GM19468 (cell line): ENCODE data around the gene C5AR2.
"Not testable (repeated sequence)": the region's sequence is repeated elsewhere in the genome, so short reads cannot be mapped to it uniquely, and the experiment has no call there.

Source experiments
- ATAC-seq: cut with Tn5 transposase; IDR thresholded peaks from one replicate; pipeline ENCODE4 v1.9.1; 2021; ENCODE audit warnings: mild to moderate bottlenecking, moderate library complexity, moderate number of reproducible peaks; ENCODE audit not compliant: unreplicated experiment; ENCODE audit errors: extremely low read depth

The C5AR2 gene

DNA sequence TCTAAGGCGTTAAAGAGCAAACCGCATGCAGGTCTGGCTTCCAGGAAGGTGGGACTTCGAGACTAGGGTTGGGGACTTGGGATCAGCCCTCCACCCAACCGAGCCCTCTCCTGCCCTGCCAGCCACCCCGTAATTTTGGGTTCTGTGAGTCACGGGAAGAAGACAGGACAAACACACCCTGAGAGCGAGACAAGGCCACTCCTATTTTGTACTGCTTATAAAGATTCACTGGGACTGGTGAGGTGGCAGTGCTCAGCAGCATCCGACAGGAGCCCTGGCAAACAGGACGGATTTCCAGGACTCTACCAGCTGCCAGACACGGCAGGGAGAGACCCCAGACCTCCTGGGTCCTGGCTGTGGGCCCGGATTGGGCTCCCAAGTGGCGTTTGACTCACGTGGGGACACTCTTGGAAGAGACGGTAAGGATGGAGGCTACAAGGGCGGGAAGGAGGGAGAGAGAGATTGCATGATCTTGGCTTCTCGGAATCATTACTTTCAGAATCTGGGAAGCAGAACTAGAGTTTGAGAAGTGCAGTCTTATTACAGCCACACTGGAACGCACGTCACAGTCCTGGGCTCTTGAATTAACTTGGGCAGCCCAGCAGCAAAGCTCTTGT lies at the start of gene C5AR2:
TSS of gene C5AR2 (plus strand) at position 245 of the 617 bp plus-strand sequence. CDS start 8,625 bp downstream, outside the sequence.
- ATAC-seq = no peak

DNA sequence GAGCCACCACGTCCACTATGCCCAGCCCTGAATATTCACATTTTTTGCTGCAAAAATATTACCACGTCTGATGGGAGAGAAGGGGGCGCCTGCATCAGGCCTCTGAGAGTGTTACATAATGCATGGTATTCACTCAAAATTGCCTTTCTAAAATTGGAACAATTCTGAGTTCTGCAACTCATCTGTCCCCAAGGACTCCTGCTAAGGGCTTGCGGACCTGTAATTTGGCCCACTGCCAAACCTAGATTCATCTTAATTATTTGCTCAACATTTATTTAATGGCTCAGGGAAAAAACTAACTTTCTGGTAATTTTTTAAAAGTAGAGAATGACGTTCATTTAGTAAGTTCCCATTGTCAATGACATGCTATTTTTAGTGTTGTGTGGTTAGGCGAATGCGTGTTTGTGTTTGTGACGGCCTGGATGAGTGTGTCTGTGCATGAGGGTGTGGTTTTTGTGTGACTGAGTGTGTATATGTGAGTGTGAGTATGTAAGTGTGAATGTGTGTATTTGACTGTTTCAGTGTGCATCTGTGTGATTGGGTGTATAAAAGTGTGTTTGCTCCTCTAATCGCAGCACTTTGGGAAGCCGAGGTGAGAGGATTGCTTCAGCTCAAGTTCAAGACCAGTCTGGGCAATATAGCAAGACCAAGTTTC lies 48.4 kb upstream of the C5AR2 start:
- no peak for ATAC-seq

DNA sequence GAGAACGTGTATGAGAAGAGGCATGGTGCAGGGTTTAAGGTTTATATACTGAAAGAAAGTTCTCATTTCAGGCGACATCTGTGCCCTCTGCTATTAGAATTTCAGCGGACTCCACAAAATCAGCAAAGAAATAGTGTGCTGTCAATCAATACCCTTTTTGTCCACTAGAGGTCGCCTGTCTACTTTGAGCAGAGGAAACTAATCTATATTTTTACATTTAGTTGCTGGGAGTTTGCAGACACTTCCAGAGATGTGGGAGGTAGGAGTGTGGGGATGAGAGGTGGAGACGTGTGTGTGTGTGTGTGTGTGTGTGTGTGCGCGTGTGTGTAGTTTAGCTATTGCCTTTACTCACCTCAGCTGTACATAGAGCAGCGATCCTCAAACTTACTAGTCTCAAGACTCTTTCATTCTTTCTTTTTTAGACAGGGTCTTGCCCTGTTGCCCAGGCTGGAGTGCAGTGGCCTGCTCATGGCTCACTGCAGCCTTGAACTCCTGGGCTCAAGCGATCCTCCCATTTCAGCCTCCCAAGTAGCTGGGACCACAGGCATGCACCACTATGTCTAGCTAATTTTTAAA lies 47.6 kb upstream of the C5AR2 start:
- ATAC-seq = no peak

DNA sequence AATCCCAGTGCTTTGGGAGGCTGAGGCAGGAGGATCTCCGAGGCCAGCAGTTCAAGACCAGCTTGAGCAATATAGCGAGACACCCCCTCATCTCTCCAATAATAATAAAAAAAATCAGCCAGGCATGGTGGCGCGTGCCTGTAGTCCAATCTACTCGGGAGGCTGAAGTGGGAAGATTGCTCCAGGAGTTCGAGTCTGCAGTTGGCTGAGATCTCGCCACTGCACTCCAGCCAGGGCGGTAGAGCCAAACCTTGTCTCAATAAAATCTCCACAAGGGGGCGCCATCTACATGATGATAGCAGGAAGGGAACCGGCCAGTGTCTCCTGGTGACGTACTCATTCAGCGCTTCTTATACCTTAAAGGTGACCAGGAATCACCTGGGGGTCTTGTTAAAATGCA lies 35.9 kb upstream of the C5AR2 start:
- ATAC-seq = no peak

DNA sequence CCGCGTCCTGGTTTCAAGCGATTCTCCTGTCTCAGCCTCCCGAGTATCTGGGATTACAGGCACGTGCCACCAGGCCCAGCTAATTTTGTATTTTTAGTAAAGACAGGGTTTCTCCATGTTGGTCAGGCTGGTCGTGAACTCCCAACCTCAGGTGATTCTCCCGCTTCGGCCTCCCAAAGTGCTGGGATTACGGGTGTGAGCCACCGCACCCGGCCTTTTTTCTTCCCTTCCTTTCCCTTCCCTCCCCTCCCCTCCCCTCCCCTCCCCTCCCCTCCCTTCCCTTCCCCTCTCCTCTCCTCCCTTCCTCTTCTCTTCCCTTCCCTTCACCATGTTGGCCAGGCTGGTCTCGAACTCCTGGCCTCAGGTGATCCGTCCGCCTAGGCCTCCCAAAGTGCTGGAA lies 31.1 kb upstream of the C5AR2 start:
- ATAC-seq = not testable (repeated sequence)

DNA sequence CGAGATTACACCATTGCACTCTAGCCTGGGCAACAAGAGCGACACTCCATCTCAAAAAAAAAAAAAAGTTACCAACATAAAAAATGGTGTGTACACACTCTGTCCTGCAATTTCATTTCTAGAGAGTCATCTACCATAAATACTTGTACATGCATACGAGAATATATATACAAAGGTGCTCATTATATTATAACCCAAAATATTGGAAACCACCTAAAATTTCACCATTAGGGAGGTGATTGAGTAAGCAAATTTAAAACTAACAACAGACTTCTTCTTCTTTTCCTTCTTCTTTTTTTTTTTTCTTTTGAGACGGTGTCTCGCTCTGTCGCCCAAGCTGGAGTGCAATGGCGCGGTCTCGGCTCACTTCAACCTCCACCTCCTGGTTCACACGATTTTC lies 29.7 kb upstream of the C5AR2 start:
- no peak for ATAC-seq

DNA sequence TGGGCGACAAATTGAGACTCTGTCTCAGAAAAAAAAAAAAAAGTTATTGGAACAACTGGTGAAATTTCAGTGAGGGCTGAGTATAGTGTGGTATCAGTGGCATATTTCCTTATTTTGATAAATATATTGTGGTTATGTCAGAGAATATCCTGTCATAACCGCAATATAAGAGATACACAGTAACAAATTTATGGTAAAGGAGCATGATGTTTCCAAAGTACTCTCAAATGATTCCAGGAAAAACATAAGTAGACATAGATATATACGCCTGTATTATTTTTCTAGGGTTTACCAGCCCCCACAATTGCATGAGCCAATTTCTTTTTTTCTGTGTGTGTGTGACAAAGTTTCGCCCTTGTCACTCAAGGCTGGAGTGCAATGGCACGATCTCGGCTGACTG lies 28.0 kb upstream of the C5AR2 start:
- ATAC-seq = no peak

DNA sequence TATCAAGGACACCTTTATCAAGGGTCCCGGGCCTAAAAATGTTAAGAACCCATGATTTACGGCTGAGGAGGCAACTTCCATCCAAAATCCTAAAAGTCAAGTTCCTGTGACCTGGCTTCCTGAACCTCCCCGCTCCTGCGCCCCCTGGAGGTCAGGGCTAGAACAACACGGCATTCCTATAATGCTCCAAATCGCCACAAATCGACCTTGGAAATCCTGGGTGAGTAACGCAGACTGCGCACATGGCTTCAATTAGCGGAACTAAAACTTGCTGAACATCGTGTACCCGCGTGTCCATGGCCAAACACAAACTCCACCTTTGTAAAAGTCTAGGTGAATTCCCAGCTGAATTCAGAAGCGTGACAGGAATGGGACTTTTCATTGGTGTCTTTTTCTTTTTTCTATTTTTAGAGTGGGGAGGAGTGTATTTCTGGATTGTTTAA lies 26.6 kb upstream of the C5AR2 start:
- no peak for ATAC-seq

DNA sequence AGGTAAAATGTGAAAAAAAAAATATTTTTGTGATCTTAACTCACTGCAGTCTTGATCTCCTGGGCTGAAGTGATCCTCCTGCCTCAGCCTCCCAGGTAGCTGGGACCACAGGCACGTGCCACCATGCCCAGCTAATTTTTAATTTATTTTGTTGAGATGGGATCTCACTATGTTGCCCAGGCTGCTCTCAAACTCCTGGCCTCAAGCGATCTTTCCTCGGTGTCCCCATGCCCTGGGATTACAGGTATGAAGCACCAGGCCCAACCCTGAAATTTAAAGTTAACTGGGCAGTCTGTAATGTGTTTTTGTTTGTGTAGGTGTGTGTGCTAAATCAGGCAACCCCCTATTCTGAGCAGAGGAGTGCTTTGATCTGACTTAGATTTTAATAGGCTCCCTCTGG lies 25.7 kb upstream of the C5AR2 start:
- ATAC-seq = no peak

DNA sequence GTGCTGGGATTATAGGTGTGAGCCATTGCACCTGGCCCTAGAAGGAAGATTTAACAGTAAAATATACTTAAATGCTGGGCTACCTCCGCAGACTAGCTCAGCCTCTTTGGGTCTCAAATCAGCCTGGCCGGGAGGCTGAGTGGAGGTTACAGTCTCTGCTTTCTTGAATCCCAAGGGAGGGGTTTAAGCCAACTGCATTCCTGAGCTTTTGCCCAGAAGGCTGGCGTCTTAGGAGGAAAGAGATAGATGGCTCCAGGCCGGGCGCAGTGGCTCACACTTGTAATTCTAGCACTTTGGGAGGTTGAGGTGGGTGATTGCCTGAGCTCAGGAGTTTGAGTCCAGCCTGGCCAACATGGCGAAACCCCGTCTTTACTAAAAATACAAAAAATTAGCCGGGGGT lies 22.9 kb upstream of the C5AR2 start:
- no peak for ATAC-seq

DNA sequence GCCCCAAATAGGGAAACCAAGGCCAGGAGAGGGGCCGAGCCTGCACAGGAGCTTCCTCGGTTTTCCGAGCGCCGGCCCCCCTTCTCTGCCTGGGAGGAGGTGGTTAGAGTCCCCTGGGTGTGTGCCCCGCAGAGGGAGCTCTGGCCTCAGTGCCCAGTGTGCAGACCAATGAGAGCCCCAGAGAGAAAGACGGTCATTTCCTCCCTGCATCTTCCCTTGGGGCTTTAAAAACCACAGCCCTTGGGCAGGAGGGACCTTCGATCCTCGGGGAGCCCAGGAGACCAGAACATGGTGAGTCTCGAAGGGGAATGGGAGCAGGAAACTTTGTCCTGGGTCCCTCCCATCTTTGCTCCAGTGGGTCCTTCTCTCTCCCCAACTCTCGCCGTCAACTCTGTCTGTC lies 22.4 kb upstream of the C5AR2 start, which contains the start of gene C5AR1:
TSS of gene C5AR1 (plus strand) at position 254 of the 400 bp plus-strand sequence. CDS start at position 289, 35 bp downstream.
- ATAC-seq = no peak

DNA sequence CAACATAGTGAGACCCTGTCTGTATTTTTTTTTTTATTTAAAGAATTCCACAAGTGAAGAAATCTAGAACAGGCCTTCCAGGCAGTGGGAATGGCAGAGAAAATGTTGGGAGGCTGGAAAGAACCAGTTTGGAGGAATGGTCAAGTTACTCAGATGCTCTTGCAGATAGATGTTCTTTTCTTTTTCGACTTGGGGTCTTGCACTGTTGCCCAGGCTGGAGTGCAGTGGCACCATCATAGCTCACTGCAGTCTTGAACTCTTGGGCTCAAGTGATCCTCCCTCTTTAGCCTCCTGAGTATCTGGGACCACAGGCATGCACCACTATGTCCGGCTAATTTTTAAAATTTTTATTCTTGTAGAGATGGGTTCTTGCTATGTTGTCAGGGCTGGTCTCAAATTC lies 21.7 kb upstream of the C5AR2 start:
- no peak for ATAC-seq

DNA sequence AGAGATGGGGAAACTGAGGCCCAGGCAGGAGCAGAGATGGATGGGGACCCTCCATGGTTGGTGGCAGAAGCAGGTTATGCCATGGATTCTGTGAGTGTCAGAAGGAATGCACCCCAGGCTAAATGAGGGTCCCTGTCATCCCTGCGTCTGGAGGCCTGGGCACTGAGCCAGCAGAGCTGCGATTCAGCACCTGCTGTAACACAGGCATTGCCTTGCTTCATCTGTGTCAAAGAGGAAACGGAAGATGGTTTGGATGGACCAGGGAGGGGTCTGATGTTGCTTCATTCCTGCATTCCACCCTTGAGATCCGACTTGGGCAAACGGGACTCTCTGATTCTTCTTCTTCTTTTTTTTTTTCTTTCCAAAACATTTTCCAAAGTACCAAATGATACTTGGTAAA lies 21.2 kb upstream of the C5AR2 start:
- ATAC-seq = no peak

DNA sequence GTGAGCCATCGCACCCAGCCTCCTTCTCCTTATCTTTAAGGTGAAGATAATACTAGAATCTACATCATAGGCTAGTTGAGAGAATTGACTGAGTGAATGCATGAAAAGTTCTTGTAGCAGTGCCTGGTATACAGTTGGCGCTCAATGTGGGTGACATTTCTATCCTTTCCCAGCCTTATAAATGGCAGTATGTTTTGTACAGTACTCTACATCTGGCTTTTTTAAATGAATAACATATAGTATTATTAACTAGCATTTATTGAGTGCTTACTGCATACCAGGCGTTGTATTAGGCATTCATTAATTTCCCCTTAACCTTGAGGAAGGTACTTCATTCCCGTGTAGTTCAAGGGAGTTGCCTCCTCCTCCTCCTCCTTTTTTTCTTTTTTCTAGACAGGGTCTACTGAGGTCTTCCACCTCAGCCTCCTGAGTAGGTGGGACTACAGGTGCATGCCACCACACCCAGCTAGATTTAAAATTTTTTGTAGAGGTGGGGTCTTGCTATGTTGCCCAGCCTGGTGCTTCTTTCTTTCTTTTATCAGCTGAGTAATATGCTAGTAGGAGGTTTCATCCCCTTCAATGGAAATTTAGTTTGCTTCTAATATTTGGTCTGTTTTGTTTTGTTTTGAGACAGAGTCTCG lies 19.5 kb upstream of the C5AR2 start:
- ATAC-seq = no peak

DNA sequence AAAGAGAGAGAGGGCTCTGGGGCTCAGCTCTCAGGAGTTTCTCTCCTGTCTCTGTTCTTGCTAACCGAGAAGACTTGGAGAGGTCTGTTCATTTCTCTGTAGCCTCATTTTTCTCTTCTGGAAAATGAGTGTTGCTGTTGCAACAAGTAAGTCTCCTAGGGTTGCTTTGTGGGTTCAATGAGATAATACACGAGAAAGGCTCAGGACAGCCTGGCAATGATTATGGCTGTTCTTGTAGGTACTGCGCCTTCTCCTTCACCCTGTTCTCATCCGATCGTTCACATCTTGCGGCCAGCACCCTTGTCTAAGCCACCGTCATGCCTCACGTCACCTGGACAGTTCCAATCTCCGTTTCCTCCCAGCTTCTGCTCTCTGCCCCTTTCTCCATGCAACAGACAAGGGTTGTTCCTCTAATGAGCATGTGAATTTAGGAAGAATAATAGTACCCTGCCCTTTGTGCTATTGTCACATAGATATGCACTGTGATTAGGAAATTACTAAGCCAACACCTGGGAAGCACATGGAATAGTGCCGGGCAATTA lies 18.1 kb upstream of the C5AR2 start:
- no peak for ATAC-seq

DNA sequence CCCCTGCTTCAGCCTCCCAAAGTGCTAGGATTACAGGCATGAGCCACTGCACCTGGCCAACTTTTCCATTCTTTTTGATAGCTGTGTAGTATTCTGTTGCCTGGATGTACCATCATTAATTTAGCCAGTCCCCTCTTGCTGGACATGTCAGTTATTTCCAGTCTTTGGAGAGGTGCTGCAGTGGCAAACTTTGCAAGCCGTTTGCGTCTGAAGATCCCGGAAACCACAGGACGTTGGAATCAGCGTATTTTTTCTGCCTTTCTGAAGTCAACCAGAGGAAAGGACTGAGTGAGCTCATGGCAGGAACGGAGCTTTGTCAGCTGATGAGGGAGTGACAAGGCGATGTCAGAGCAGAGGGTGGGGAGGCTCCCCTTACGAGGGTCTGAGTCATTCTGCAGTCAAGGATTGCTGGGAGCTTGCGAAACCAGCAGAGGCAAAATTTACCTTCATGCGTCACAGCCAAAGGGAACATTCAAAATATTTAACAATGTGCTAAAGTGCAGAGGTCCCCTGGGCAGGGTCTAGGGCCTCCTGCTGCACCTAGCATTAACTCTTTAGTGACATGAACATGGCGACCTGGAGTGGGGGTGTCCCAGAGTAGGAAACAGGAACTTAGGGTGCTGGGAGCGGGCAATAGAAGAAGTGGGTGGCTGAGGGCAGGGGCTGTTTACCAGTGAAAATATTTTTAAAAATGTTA lies 16.7 kb upstream of the C5AR2 start:
- no peak for ATAC-seq

DNA sequence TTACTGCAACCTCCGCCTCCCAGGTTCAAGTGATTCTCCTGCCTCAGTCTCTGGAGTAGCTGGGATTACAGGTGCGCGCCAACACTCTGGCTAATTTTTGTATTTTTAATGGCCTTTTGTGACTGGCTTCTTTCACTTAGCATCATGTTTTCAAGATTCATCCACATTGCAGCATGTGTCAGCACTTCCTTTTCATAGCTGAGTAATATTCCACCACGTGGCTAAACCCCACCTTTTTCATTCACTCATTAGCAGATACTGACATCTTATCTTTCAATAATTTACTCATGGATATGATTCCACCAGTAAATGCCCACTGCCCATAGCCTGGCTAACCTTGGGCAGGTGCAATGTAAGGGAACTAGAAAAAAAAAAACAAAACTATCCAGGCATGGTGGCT lies 15.5 kb upstream of the C5AR2 start:
- no peak for ATAC-seq

DNA sequence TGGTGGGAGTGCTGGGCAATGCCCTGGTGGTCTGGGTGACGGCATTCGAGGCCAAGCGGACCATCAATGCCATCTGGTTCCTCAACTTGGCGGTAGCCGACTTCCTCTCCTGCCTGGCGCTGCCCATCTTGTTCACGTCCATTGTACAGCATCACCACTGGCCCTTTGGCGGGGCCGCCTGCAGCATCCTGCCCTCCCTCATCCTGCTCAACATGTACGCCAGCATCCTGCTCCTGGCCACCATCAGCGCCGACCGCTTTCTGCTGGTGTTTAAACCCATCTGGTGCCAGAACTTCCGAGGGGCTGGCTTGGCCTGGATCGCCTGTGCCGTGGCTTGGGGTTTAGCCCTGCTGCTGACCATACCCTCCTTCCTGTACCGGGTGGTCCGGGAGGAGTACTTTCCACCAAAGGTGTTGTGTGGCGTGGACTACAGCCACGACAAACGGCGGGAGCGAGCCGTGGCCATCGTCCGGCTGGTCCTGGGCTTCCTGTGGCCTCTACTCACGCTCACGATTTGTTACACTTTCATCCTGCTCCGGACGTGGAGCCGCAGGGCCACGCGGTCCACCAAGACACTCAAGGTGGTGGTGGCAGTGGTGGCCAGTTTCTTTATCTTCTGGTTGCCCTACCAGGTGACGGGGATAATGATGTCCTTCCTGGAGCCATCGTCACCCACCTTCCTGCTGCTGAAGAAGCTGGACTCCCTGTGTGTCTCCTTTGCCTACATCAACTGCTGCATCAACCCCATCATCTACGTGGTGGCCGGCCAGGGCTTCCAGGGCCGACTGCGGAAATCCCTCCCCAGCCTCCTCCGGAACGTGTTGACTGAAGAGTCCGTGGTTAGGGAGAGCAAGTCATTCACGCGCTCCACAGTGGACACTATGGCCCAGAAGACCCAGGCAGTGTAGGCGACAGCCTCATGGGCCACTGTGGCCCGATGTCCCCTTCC lies 11.8 kb upstream of the C5AR2 start:
- ATAC-seq = no peak

DNA sequence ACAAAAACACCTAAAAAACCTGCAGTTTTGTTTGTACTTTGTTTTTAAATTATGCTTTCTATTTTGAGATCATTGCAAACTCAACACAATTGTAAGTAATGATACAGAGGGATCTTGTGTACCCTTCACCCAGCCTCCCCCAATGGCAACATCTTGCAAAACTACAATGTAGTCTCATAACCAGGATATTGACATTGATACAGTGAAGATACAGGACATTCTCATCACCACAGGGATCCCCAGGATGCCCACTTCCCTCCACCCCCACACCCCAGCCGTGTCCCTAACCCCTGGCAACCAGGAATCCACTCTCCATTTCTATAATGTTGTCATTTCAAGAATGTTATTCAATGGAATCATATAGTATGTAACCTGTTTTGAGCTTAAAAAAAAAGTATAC lies 10.3 kb upstream of the C5AR2 start:
- no peak for ATAC-seq
